ENCODE data around the gene ZNF280A. TPM values are rescaled to one million over a fixed set of nuclear protein-coding genes. Genes with fewer than 3 reads are reported as not detected.

Gene ZNF280A
- total and polyA plus RNA-seq, 2 donors from 2014 or later = not detected

DNA sequence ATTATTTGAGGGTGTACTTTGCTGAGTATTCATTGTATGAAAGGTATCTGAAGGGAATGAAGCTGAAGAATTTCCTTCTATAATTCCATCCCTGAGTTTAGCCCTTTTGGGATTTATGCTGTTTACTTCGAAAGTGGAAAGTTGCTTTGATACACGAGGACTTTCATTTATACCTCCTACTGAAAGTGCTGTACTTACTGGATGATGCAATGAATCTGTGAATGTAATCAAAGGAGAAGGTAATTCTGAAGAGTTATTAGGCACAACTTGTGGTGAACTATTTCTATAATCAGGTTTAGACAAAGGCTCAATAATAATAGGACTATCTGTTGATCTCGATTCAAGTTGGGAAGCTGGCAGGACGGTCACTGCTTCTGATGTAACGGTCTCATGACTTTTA, 31.3 kb downstream of the ZNF280A start:
- FAIRE-seq (no peak), DNase-seq (no peak)
- H3K9me3 ChIP-seq (ENCODE audit: control insufficient read depth in 2 of 3, insufficient read depth in 1 of 3, low read length in 3 of 3) = no peaks in the 10 kb centered on the region
- TF ChIP-seq CTCF (IDR thresholded peaks at IDR 0.05; ENCODE audit: borderline replicate concordance, extremely low read depth, insufficient read depth) = no peak
- H3K4me3 ChIP-seq (ENCODE audit: low read length in 3 of 3) = no peak overlapping the region
- no peaks in the 10 kb centered on the region for H3K36me3 ChIP-seq (ENCODE audit: control insufficient read depth in 2 of 3, insufficient read depth in 3 of 3, low read length in 3 of 3)
- H3K9ac ChIP-seq (ENCODE audit: low read length in 3 of 3) = no peak overlapping the region
- no peaks in the 10 kb centered on the region for H3K4me1 ChIP-seq (ENCODE audit: control insufficient read depth in 2 of 3, insufficient read depth in 2 of 3, low read depth in 1 of 3, low read length in 3 of 3)
- no peak overlapping the region for H3K27ac ChIP-seq (ENCODE audit: low read depth in 2 of 2, low read length in 2 of 2)
- no peaks in the 10 kb centered on the region for H3K27me3 ChIP-seq (ENCODE audit: control insufficient read depth, insufficient read depth, low read length)
- intact Hi-C loops (cut with DNase I) = no loop called here

DNA sequence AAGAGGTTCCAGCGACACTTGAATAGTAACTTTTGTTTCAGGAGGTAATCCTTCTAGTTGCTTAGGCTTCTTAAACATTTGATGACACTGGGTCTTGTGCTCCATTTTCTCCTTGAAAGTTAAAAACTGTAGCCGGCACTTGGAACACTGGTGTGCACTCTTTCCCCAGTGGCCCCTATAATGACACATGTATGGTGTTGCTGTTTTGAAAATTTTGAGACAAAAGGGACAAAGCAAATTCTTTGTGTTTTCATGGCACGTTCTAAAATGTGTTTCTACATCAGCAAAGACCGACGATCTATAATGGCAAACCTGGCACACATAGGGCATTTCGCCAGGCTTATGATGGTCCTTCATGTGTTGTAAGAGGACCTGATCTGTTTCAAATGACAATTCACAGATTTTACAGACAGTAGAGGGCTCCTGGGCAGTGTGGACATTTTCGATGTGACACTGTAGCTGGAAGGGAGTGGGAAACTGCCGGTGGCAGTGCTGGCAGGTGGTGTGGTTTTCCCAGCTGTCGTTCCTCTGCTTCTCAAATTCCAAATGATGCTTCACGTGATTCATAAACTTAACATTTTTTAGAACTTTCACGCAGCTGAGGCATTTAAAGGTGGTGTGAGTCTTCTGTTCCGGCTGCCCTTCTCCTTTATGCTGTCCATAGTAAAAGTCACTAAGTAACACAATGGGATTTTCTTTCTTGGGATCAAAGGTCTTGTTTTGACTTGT, 32.0 kb downstream of the ZNF280A start:
- Histone ChIP-seq H3K9ac (ENCODE audit: low read length in 3 of 3) (no peak overlapping the region), H3K27me3 (ENCODE audit: control insufficient read depth, insufficient read depth, low read length) (no peaks in the 10 kb centered on the region), H3K9me3 (ENCODE audit: control insufficient read depth in 2 of 3, insufficient read depth in 1 of 3, low read length in 3 of 3) (no peaks in the 10 kb centered on the region), H3K4me1 (ENCODE audit: control insufficient read depth in 2 of 3, insufficient read depth in 2 of 3, low read depth in 1 of 3, low read length in 3 of 3) (no peaks in the 10 kb centered on the region), H3K27ac (ENCODE audit: low read depth in 2 of 2, low read length in 2 of 2) (no peak overlapping the region), H3K4me3 (ENCODE audit: low read length in 3 of 3) (no peak overlapping the region), H3K36me3 (ENCODE audit: control insufficient read depth in 2 of 3, insufficient read depth in 3 of 3, low read length in 3 of 3) (no peaks in the 10 kb centered on the region)
- intact Hi-C loops (cut with DNase I) = no loop called here
- FAIRE-seq (no peak), DNase-seq (no peak)
- no peak for TF ChIP-seq CTCF (IDR thresholded peaks at IDR 0.05; ENCODE audit: borderline replicate concordance, extremely low read depth, insufficient read depth)

DNA sequence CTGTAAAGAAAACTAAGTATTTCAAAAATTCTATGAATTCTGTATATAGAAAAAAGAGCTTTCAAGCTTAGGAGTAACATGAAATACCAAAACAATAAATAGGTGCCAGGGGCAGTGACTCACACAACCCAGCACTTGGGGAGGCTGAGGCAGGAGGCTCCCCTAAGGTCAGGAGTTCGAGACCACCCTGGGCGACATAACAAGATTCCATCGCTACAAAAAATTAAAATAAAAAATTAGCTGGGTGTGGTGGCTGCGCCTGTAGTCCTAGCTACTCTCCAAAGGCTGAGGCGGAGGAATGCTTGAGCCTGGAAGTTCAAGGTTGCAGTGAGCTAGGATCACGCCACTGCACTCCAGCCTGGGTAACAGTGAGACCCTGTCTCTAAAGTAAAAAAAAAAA, 33.0 kb downstream of the ZNF280A start:
- FAIRE-seq = no peak
- Histone ChIP-seq H3K9me3 (ENCODE audit: control insufficient read depth in 2 of 3, insufficient read depth in 1 of 3, low read length in 3 of 3) (no peaks in the 10 kb centered on the region), H3K27me3 (ENCODE audit: control insufficient read depth, insufficient read depth, low read length) (no peaks in the 10 kb centered on the region), H3K27ac (ENCODE audit: low read depth in 2 of 2, low read length in 2 of 2) (no peak overlapping the region), H3K36me3 (ENCODE audit: control insufficient read depth in 2 of 3, insufficient read depth in 3 of 3, low read length in 3 of 3) (no peaks in the 10 kb centered on the region), H3K9ac (ENCODE audit: low read length in 3 of 3) (no peak overlapping the region), H3K4me3 (ENCODE audit: low read length in 3 of 3) (no peak overlapping the region), H3K4me1 (ENCODE audit: control insufficient read depth in 2 of 3, insufficient read depth in 2 of 3, low read depth in 1 of 3, low read length in 3 of 3) (no peaks in the 10 kb centered on the region)
- TF ChIP-seq CTCF (IDR thresholded peaks at IDR 0.05; ENCODE audit: borderline replicate concordance, extremely low read depth, insufficient read depth) = no peak
- no peak for DNase-seq
- intact Hi-C loops (cut with DNase I) = no loop called here
